ENCODE results near the gene ASB8. TPM values are rescaled to one million over a fixed set of nuclear protein-coding genes. Genes with fewer than 3 reads are reported as not detected.

ASB8 gene
- total and polyA plus RNA-seq, 2 donors (not counting 1 experiment from before 2014, with no cell fraction given): 23.8 to 35.0 TPM

- Histone ChIP-seq H3K27me3 (ENCODE audit: control insufficient read depth, insufficient read depth, low read length) (peaks cover 48% of the 10 kb centered on the region), H3K36me3 (ENCODE audit: control insufficient read depth, insufficient read depth, low read length) (no peaks in the 10 kb centered on the region), H3K9me3 (ENCODE audit: control insufficient read depth, insufficient read depth, low read depth, low read length) (no peaks in the 10 kb centered on the region), H3K9ac (ENCODE audit: insufficient read depth, low read length) (peak overlapping the region; percentile 69), H3K4me2 (ENCODE audit: extremely low read depth, insufficient read depth, low read length) (peak overlapping the region; percentile 65), H3K27ac (ENCODE audit: insufficient read depth, low read length) (no peak overlapping the region), H3K79me2 (ENCODE audit: control insufficient read depth, insufficient read depth, low read length) (no peaks in the 10 kb centered on the region), H2AFZ (ENCODE audit: low read length) (peak overlapping the region; percentile 95), H4K20me1 (ENCODE audit: control insufficient read depth, extremely low read depth, insufficient read depth, low read length) (no peaks in the 10 kb centered on the region), H3K4me3 (replicated peaks in 1 of 4; ENCODE audit: control extremely low read depth in 1 of 4, insufficient read depth in 1 of 4, low read depth in 3 of 4, low read length in 4 of 4) (peak overlapping the region; percentile 63 to 82 (median 80)), H3K4me1 (ENCODE audit: control insufficient read depth, extremely low read depth, insufficient read depth, low read length) (peaks cover 4% of the 10 kb centered on the region)
- TF ChIP-seq EZH2 (IDR thresholded peaks at IDR 0.05; ENCODE audit: low read length, missing control alignments) (no peak), CTCF (conservative IDR thresholded peaks at IDR 0.05 in 1 of 2, IDR thresholded peaks at IDR 0.05 in 1 of 2; ENCODE audit: low read depth in 1 of 2, low read length in 2 of 2) (no peak)
- no peak for DNase-seq (ENCODE audit: low read depth in 2 of 2)
Measured at GRCh38 chr12:48183876-48184548, 26.7 kb upstream of the ASB8 start.

GRCh38 chr12:48183091-48183875 is 26.0 kb upstream of the ASB8 start, which contains the start of gene CCDC184:
TSS of gene CCDC184 (plus strand) at chr12:48183644. CDS start at chr12:48184123, 479 bp downstream.
- peak within 1 kb of the TSS; percentile 65 for H3K4me2 ChIP-seq (ENCODE audit: extremely low read depth, insufficient read depth, low read length)
- no peaks in the 10 kb centered on the region for H4K20me1 ChIP-seq (ENCODE audit: control insufficient read depth, extremely low read depth, insufficient read depth, low read length)
- H3K4me3 ChIP-seq (replicated peaks in 1 of 4; ENCODE audit: control extremely low read depth in 1 of 4, insufficient read depth in 1 of 4, low read depth in 3 of 4, low read length in 4 of 4): peak within 1 kb of the TSS; percentile 63 to 82 (median 80)
- H3K36me3 ChIP-seq (ENCODE audit: control insufficient read depth, insufficient read depth, low read length): no peaks in the 10 kb centered on the region
- peak within 1 kb of the TSS; percentile 95 for H2AFZ ChIP-seq (ENCODE audit: low read length)
- H3K9me3 ChIP-seq (ENCODE audit: control insufficient read depth, insufficient read depth, low read depth, low read length): no peaks in the 10 kb centered on the region
- peaks cover 55% of the 10 kb centered on the region for H3K27me3 ChIP-seq (ENCODE audit: control insufficient read depth, insufficient read depth, low read length)
- peak within 1 kb of the TSS; percentile 69 for H3K9ac ChIP-seq (ENCODE audit: insufficient read depth, low read length)
- no peak for TF ChIP-seq EZH2 (IDR thresholded peaks at IDR 0.05; ENCODE audit: low read length, missing control alignments)
- TF ChIP-seq CTCF (conservative IDR thresholded peaks at IDR 0.05 in 1 of 2, IDR thresholded peaks at IDR 0.05 in 1 of 2; ENCODE audit: low read depth in 1 of 2, low read length in 2 of 2): peak; percentile 24 to 46
- peak within 1 kb of the TSS; percentile 37 for H3K27ac ChIP-seq (ENCODE audit: insufficient read depth, low read length)
- DNase-seq (ENCODE audit: low read depth in 2 of 2): peak; percentile 77 to 80
- H3K79me2 ChIP-seq (ENCODE audit: control insufficient read depth, insufficient read depth, low read length): no peaks in the 10 kb centered on the region
- H3K4me1 ChIP-seq (ENCODE audit: control insufficient read depth, extremely low read depth, insufficient read depth, low read length): peaks cover 4% of the 10 kb centered on the region

- no peak overlapping the region for H3K27ac ChIP-seq (ENCODE audit: insufficient read depth, low read length)
- no peak for TF ChIP-seq CTCF (conservative IDR thresholded peaks at IDR 0.05 in 1 of 2, IDR thresholded peaks at IDR 0.05 in 1 of 2; ENCODE audit: low read depth in 1 of 2, low read length in 2 of 2)
- TF ChIP-seq EZH2 (IDR thresholded peaks at IDR 0.05; ENCODE audit: low read length, missing control alignments): no peak
- peaks cover 56% of the 10 kb centered on the region for H3K27me3 ChIP-seq (ENCODE audit: control insufficient read depth, insufficient read depth, low read length)
- H3K4me1 ChIP-seq (ENCODE audit: control insufficient read depth, extremely low read depth, insufficient read depth, low read length): peaks cover 4% of the 10 kb centered on the region
- H3K4me2 ChIP-seq (ENCODE audit: extremely low read depth, insufficient read depth, low read length): peak overlapping the region; percentile 65
- H4K20me1 ChIP-seq (ENCODE audit: control insufficient read depth, extremely low read depth, insufficient read depth, low read length): no peaks in the 10 kb centered on the region
- no peaks in the 10 kb centered on the region for H3K9me3 ChIP-seq (ENCODE audit: control insufficient read depth, insufficient read depth, low read depth, low read length)
- H2AFZ ChIP-seq (ENCODE audit: low read length): peak overlapping the region; percentile 95
- H3K79me2 ChIP-seq (ENCODE audit: control insufficient read depth, insufficient read depth, low read length): no peaks in the 10 kb centered on the region
- H3K36me3 ChIP-seq (ENCODE audit: control insufficient read depth, insufficient read depth, low read length): no peaks in the 10 kb centered on the region
- DNase-seq (ENCODE audit: low read depth in 2 of 2): no peak
- peak overlapping the region; percentile 63 to 82 (median 80) for H3K4me3 ChIP-seq (replicated peaks in 1 of 4; ENCODE audit: control extremely low read depth in 1 of 4, insufficient read depth in 1 of 4, low read depth in 3 of 4, low read length in 4 of 4)
- H3K9ac ChIP-seq (ENCODE audit: insufficient read depth, low read length): no peak overlapping the region
Measured at GRCh38 chr12:48182631-48183030, 25.3 kb upstream of the ASB8 start.

Measured in fibroblast of lung (primary cell).